B cell (primary cell): Measurements from ENCODE around the gene HSPH1. TPM values are rescaled to one million over a fixed set of nuclear protein-coding genes. Genes with fewer than 3 reads are reported as not detected.

Experiments used
- ATAC-seq: fragments of 200-7000 bp; cut with Tn5 transposase; one replicate; pipeline ENCODE4 v1.10.0; 2021; ENCODE audit warnings: low read depth, mild to moderate bottlenecking, moderate number of reproducible peaks, moderate library complexity
- CTCF ChIA-PET: fragments of 350-600 bp; sonication (Branson Sonifier 250); formaldehyde crosslinking; loops from one replicate; lab custom pipeline; 2021; ENCODE audit warnings: antibody characterized with exemption, inconsistent platforms; lab: Charles Lee
- POLR2A ChIA-PET: fragments of 350-600 bp; sonication (Branson Sonifier 250); formaldehyde crosslinking; loops from one replicate; lab custom pipeline; 2021; ENCODE audit warnings: antibody characterized with exemption; lab: Charles Lee
- DNase-seq: peaks from one replicate; pipeline ENCODE4 v3.0.0; 2013
- H2AFZ ChIP-seq: 2 replicates; pipeline ENCODE4 v1.6.1; 2012; ENCODE audit warnings: mild to moderate bottlenecking, low read depth, low read length; ENCODE audit not compliant: insufficient read depth, poor library complexity, severe bottlenecking
- H3K27ac ChIP-seq, 2 donors: 1 replicate in 1 of 2; 2 replicates in 1 of 2; pipeline ENCODE4 v1.5.1; 2012 to 2013; ENCODE audit warnings: low read length in 2 of 2, mild to moderate bottlenecking in 2 of 2, moderate library complexity in 1 of 2
- H3K27me3 ChIP-seq, 4 experiments: fragments of 200-600 bp in 1 of 4; sonication (generic) in 1 of 4; replicated peaks in 1 of 4; 1 replicate in 2 of 4; 2 replicates in 2 of 4; pipeline versions ENCODE4 v1.6.1 to v1.7.0; 2013 to 2016; ENCODE audit warnings: low read length in 3 of 4, mild to moderate bottlenecking in 2 of 4, mixed read lengths in 1 of 4, moderate library complexity in 1 of 4; ENCODE audit not compliant: insufficient read depth in 4 of 4, control insufficient read depth in 3 of 4; ENCODE audit errors: control extremely low read depth in 1 of 4
- H3K36me3 ChIP-seq, 2 experiments: replicated peaks in 1 of 2; 1 replicate in 1 of 2; 2 replicates in 1 of 2; pipeline versions ENCODE4 v1.6.1 to v1.7.1; 2013; ENCODE audit warnings: low read length in 1 of 2; ENCODE audit not compliant: insufficient read depth in 2 of 2, control insufficient read depth in 1 of 2; ENCODE audit errors: control extremely low read depth in 1 of 2, extremely low read depth in 1 of 2
- H3K4me1 ChIP-seq, 2 donors: fragments of 200-600 bp in 1 of 2; sonication (generic) in 1 of 2; 1 replicate in 1 of 2; 2 replicates in 1 of 2; pipeline versions ENCODE4 v1.5.1 to v1.6.1; 2013 to 2017; ENCODE audit warnings: low read length in 2 of 2; ENCODE audit not compliant: control insufficient read depth in 2 of 2, insufficient read depth in 2 of 2
- H3K4me2 ChIP-seq: replicated peaks from 2 replicates; pipeline ENCODE3; 2012; ENCODE audit warnings: mild to moderate bottlenecking, low read depth, low read length; ENCODE audit not compliant: poor library complexity, severe bottlenecking
- H3K4me3 ChIP-seq, 5 experiments: fragments of 200-600 bp in 1 of 5; sonication (generic) in 1 of 5; 1 replicate in 3 of 5; 2 replicates in 2 of 5; pipeline versions ENCODE4 v1.5.1 to v1.7.0; 2011 to 2016; ENCODE audit warnings: low read length in 4 of 5, mild to moderate bottlenecking in 4 of 5, low read depth in 2 of 5, control low read depth in 1 of 5, moderate library complexity in 1 of 5; ENCODE audit not compliant: insufficient read depth in 1 of 5; ENCODE audit errors: control extremely low read depth in 1 of 5, extremely low read depth in 1 of 5
- H3K79me2 ChIP-seq: fragments of 200-600 bp; sonication (generic); one replicate; pipeline ENCODE4 v1.6.0; 2016; ENCODE audit warnings: low read length; ENCODE audit not compliant: control insufficient read depth, insufficient read depth
- H3K9ac ChIP-seq: fragments of 200-600 bp; sonication (generic); 2 replicates; pipeline ENCODE4 v1.6.1; 2017; ENCODE audit warnings: mild to moderate bottlenecking, low read length, moderate library complexity
- H3K9me3 ChIP-seq, 3 donors: one replicate each; pipeline versions ENCODE4 v1.6.1 to v1.7.1; 2013; ENCODE audit warnings: low read length in 2 of 3; ENCODE audit not compliant: control insufficient read depth in 2 of 3, insufficient read depth in 1 of 3; ENCODE audit errors: control extremely low read depth in 1 of 3
- H4K20me1 ChIP-seq: 2 replicates; pipeline ENCODE4 v1.6.0; 2012; ENCODE audit warnings: mild to moderate bottlenecking, low read length; ENCODE audit not compliant: insufficient read depth, control insufficient read depth, poor library complexity, severe bottlenecking
- H3K27ac Mint-ChIP-seq: one replicate; pipeline ENCODE4 v1.8.0; 2021; ENCODE audit warnings: mixed read lengths
- H3K27me3 Mint-ChIP-seq: one replicate; pipeline ENCODE4 v1.8.0; 2021; ENCODE audit warnings: mixed read lengths
- H3K4me1 Mint-ChIP-seq: one replicate; pipeline ENCODE4 v1.8.0; 2021; ENCODE audit warnings: mixed read lengths
- H3K4me3 Mint-ChIP-seq: one replicate; pipeline ENCODE4 v1.8.0; 2021; ENCODE audit warnings: mixed read lengths
- H3K9me3 Mint-ChIP-seq: one replicate; pipeline ENCODE4 v1.8.0; 2022; ENCODE audit warnings: mixed read lengths; ENCODE audit not compliant: insufficient read depth
- EZH2 ChIP-seq: IDR thresholded peaks from 2 replicates; pipeline ENCODE4 v1.6.1; 2012; ENCODE audit warnings: borderline replicate concordance, low read depth, mild to moderate bottlenecking, moderate library complexity, low read length; ENCODE audit not compliant: insufficient read depth, poor library complexity, severe bottlenecking
- WGBS: methylation state at CpG from one replicate; pipeline ENCODE4 v1.1.5; 2013; ENCODE audit warnings: missing lambda C conversion rate; ENCODE audit not compliant: insufficient coverage; 5-methylcytosine and 5-hydroxymethylcytosine counted together
- intact Hi-C: fragments of 100-400 bp; cut with micrococcal nuclease; formaldehyde crosslinking; loops from one replicate; pipeline ENCODE4 v1.10.0; 2022
- polyA plus RNA-seq: library from polyadenylated mRNA; depleted of rRNA; stranded (reverse); fragments of >200 nt; gene quantifications from 2 replicates; pipeline ENCODE4 v1.2.3, GENCODE V29; 2012
- total RNA-seq, 2 donors: library from RNA; stranded (reverse); fragments of 120-200 nt in 1 of 2; gene quantifications; 1 replicate in 1 of 2; 2 replicates in 1 of 2; pipeline versions ENCODE4 v1.2.3 to v1.2.4, GENCODE V29; 2013 to 2022
- TF ChIP-seq, protein P1 (sequence below): fragments of 200-600 bp; IDR thresholded peaks from one replicate; pipeline ENCODE4 v1.8.0; 2022; ENCODE audit warnings: antibody characterized with exemption, mild to moderate bottlenecking

Gene HSPH1
- total and polyA plus RNA-seq, 2 donors (not counting 1 experiment from before 2014, with no cell fraction given): 15.4 to 56.4 TPM

DNA sequence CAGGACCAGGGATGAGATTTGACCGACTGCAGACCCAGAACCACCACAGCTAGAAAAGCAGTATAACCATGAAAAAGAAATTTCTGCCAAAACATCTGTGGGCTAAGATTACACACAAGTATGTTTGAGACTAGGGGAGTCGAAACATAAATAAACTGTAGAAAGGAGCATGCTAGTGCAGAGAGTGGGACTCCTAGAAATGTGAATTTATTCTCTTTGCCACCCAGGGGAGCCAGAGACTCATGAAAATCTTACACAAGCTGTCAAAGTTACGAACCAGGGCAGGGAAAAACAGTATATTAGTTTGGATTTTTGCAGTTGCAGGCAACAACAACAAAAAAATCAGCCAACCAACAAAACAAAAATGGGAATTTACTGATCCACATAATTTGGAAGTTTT, 12.3 kb upstream of the HSPH1 start:
- no peak for TF ChIP-seq EZH2
- TF ChIP-seq, protein P1, sequence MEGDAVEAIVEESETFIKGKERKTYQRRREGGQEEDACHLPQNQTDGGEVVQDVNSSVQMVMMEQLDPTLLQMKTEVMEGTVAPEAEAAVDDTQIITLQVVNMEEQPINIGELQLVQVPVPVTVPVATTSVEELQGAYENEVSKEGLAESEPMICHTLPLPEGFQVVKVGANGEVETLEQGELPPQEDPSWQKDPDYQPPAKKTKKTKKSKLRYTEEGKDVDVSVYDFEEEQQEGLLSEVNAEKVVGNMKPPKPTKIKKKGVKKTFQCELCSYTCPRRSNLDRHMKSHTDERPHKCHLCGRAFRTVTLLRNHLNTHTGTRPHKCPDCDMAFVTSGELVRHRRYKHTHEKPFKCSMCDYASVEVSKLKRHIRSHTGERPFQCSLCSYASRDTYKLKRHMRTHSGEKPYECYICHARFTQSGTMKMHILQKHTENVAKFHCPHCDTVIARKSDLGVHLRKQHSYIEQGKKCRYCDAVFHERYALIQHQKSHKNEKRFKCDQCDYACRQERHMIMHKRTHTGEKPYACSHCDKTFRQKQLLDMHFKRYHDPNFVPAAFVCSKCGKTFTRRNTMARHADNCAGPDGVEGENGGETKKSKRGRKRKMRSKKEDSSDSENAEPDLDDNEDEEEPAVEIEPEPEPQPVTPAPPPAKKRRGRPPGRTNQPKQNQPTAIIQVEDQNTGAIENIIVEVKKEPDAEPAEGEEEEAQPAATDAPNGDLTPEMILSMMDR: no peak
- no peak overlapping the region for H3K4me3 ChIP-seq
- no peak overlapping the region for H3K27ac ChIP-seq
- POLR2A ChIA-PET: no interaction called here
- CTCF ChIA-PET: interaction anchor here (1.0 kb wide), 1 partner anchor 11 kb away, joined by 3 read pairs; no protein-coding TSS in a partner anchor
- peaks cover 0 to 4% (median 2%) of the 10 kb centered on the region in 4 experiments for H3K27me3 ChIP-seq
- DNase-seq: no peak
- no CpG with 5 or more reads among the region's 3 CpGs for WGBS
- Mint-ChIP-seq H3K27ac (no peak overlapping the region), H3K27me3 (peaks cover 23% of the 10 kb centered on the region), H3K4me3 (no peak overlapping the region), H3K4me1 (no peaks in the 10 kb centered on the region), H3K9me3 (peaks cover 2% of the 10 kb centered on the region)
- H3K9ac ChIP-seq: no peak overlapping the region
- H3K4me1 ChIP-seq: no peaks in the 10 kb centered on the region
- no peaks in the 10 kb centered on the region for H3K79me2 ChIP-seq
- H4K20me1 ChIP-seq: no peaks in the 10 kb centered on the region
- intact Hi-C loops: no loop called here
- peaks cover 0 to 7% (median 0%) of the 10 kb centered on the region in 3 donors for H3K9me3 ChIP-seq
- H3K4me2 ChIP-seq: no peak overlapping the region
- H2AFZ ChIP-seq: no peak overlapping the region
- no peaks in the 10 kb centered on the region for H3K36me3 ChIP-seq
- ATAC-seq: no peak

DNA sequence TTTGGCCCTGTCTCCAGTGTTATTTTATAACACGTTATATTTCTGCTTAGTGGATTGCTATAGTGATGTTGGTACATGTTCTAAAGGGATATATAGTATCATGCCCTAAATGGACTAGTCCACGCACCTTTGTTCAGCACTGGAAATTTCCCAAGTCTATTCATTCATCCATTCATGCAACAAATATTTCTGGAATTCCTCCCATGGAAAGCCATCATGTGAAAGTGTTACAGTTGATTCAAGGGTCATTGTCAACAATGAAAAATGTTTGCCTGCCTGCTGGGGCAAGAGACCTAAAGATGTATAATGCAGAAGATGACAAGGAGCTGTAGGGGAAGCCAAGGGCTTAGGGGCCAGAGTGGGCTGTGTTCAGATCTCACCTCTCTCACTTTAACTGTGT, 10.8 kb upstream of the HSPH1 start:
- no peak overlapping the region for H3K9ac ChIP-seq
- DNase-seq (no peak), ATAC-seq (no peak)
- WGBS: no CpG with 5 or more reads among the region's 2 CpGs
- H3K4me3 Mint-ChIP-seq: no peak overlapping the region
- H3K9me3 ChIP-seq: peaks cover 0 to 3% (median 0%) of the 10 kb centered on the region in 3 donors
- no peaks in the 10 kb centered on the region for H4K20me1 ChIP-seq
- intact Hi-C loops: no loop called here
- no peaks in the 10 kb centered on the region for H3K4me1 ChIP-seq
- H3K4me1 Mint-ChIP-seq: no peaks in the 10 kb centered on the region
- no peak overlapping the region for H3K4me3 ChIP-seq
- POLR2A ChIA-PET: no interaction called here
- H3K79me2 ChIP-seq: no peaks in the 10 kb centered on the region
- H3K36me3 ChIP-seq: no peaks in the 10 kb centered on the region
- no peak overlapping the region for H3K27ac ChIP-seq
- H3K27me3 Mint-ChIP-seq: peaks cover 23% of the 10 kb centered on the region
- H3K27me3 ChIP-seq: peaks cover 0 to 4% (median 2%) of the 10 kb centered on the region in 4 experiments
- no peak overlapping the region for H2AFZ ChIP-seq
- CTCF ChIA-PET: no interaction called here
- H3K27ac Mint-ChIP-seq: no peak overlapping the region
- TF ChIP-seq, protein P1: no peak
- no peak for TF ChIP-seq EZH2
- peaks cover 2% of the 10 kb centered on the region for H3K9me3 Mint-ChIP-seq
- no peak overlapping the region for H3K4me2 ChIP-seq
